ENCODE measurements around the gene STAP2.

Gene STAP2

GRCh38 chr19:4320419-4320818, 18.2 kb downstream of the STAP2 start:
- ATAC-seq = no peak
- no peak for TF ChIP-seq PATZ1 (CRISPR knock-in tag; IDR thresholded peaks at IDR 0.05; ENCODE audit: borderline replicate concordance)
- no peak for TF ChIP-seq ISL1 (CRISPR knock-in tag; IDR thresholded peaks at IDR 0.05)
- no peak for TF ChIP-seq ARNTL (CRISPR knock-in tag; IDR thresholded peaks at IDR 0.05; ENCODE audit: borderline replicate concordance, low read depth)

- no peak for ATAC-seq
- TF ChIP-seq OSR1 (CRISPR knock-in tag; IDR thresholded peaks at IDR 0.05) = no peak
- TF ChIP-seq, protein P1, sequence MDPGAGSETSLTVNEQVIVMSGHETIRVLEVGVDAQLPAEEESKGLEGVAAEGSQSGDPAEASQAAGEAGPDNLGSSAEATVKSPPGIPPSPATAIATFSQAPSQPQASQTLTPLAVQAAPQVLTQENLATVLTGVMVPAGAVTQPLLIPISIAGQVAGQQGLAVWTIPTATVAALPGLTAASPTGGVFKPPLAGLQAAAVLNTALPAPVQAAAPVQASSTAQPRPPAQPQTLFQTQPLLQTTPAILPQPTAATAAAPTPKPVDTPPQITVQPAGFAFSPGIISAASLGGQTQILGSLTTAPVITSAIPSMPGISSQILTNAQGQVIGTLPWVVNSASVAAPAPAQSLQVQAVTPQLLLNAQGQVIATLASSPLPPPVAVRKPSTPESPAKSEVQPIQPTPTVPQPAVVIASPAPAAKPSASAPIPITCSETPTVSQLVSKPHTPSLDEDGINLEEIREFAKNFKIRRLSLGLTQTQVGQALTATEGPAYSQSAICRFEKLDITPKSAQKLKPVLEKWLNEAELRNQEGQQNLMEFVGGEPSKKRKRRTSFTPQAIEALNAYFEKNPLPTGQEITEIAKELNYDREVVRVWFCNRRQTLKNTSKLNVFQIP (CRISPR knock-in tag; IDR thresholded peaks at IDR 0.05; ENCODE audit: borderline replicate concordance, low read depth) = no peak
- no peak for TF ChIP-seq ZFP30 (CRISPR knock-in tag; IDR thresholded peaks at IDR 0.05)
- TF ChIP-seq CSDC2 (CRISPR knock-in tag; IDR thresholded peaks at IDR 0.05) = no peak
These were observed 19.4 kb downstream of the STAP2 start for GRCh38 chr19:4319067-4319718.

- TF ChIP-seq ZFP3 (CRISPR knock-in tag; IDR thresholded peaks at IDR 0.05) (0 out of 2 replicates have a peak, but pooled peaks have one; percentile 66), ARNTL (CRISPR knock-in tag; IDR thresholded peaks at IDR 0.05; ENCODE audit: borderline replicate concordance, low read depth) (no peak), SNAI2 (CRISPR knock-in tag; IDR thresholded peaks at IDR 0.05) (no peak)
- ATAC-seq = no peak
These were observed 20.2 kb downstream of the STAP2 start for GRCh38 chr19:4318460-4318859.

GRCh38 chr19:4316956-4317355, 21.7 kb downstream of the STAP2 start:
- TF ChIP-seq ZFP3 (CRISPR knock-in tag; IDR thresholded peaks at IDR 0.05) = no peak
- TF ChIP-seq PPARA (CRISPR knock-in tag; IDR thresholded peaks at IDR 0.05; ENCODE audit: borderline replicate concordance) = no peak
- no peak for TF ChIP-seq GLIS3 (CRISPR knock-in tag; IDR thresholded peaks at IDR 0.05)
- no peak for TF ChIP-seq ZNF565 (CRISPR knock-in tag; conservative IDR thresholded peaks at IDR 0.05; ENCODE audit: low read depth)
- TF ChIP-seq, protein P2, sequence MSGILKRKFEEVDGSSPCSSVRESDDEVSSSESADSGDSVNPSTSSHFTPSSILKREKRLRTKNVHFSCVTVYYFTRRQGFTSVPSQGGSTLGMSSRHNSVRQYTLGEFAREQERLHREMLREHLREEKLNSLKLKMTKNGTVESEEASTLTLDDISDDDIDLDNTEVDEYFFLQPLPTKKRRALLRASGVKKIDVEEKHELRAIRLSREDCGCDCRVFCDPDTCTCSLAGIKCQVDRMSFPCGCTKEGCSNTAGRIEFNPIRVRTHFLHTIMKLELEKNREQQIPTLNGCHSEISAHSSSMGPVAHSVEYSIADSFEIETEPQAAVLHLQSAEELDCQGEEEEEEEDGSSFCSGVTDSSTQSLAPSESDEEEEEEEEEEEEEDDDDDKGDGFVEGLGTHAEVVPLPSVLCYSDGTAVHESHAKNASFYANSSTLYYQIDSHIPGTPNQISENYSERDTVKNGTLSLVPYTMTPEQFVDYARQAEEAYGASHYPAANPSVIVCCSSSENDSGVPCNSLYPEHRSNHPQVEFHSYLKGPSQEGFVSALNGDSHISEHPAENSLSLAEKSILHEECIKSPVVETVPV (CRISPR knock-in tag; IDR thresholded peaks at IDR 0.05) = no peak
- no peak for ATAC-seq

DNA sequence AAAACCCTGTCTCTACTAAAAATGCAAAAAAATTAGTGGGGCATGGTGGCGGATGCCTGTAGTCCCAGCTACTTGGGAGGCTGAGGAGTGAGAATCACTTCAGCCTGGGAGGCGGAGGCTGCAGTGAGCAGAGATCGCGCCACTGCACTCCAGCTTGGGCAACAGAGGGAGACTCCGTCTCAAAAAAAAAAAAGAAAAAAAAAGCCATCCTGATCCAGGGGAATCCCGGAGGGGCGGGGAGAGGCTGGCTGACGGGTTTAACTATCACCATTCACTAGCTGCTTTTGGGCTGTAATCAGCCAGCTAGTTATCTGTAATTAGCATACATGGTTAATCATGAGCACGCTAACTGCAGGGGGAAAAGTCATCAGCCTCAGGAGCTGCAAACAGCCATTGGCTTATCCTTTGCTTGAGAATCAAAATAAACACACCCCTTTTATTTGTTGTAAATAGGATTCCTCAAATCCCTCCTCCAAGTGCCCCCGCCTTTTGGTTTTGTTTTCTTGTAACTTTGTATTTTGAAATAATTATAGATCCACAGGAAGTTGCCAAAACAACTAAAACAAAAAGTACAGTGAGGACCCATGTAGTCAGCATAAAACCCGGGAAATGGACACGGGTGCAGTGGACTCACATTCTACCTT, 24.7 kb downstream of the STAP2 start:
- ATAC-seq = no peak
- TF ChIP-seq, protein P2 (CRISPR knock-in tag; IDR thresholded peaks at IDR 0.05) = no peak
- TF ChIP-seq ZFP3 (CRISPR knock-in tag; IDR thresholded peaks at IDR 0.05) = no peak
- no peak for TF ChIP-seq TSHZ2 (CRISPR knock-in tag; IDR thresholded peaks at IDR 0.05)
- TF ChIP-seq ARNTL (CRISPR knock-in tag; IDR thresholded peaks at IDR 0.05; ENCODE audit: borderline replicate concordance, low read depth) = no peak
- no peak for TF ChIP-seq ZNF70 (CRISPR knock-in tag; IDR thresholded peaks at IDR 0.05)
- TF ChIP-seq ZNF8 (CRISPR knock-in tag; IDR thresholded peaks at IDR 0.05) = no peak
- no peak for TF ChIP-seq ZFP30 (CRISPR knock-in tag; IDR thresholded peaks at IDR 0.05)
- TF ChIP-seq OSR1 (CRISPR knock-in tag; IDR thresholded peaks at IDR 0.05) = no peak
- TF ChIP-seq, protein P1 (CRISPR knock-in tag; IDR thresholded peaks at IDR 0.05; ENCODE audit: borderline replicate concordance, low read depth) = no peak
- no peak for TF ChIP-seq CREB5 (CRISPR knock-in tag; IDR thresholded peaks at IDR 0.05; ENCODE audit: low read depth)
- TF ChIP-seq CSDC2 (CRISPR knock-in tag; IDR thresholded peaks at IDR 0.05) = no peak
- TF ChIP-seq ESRRG (CRISPR knock-in tag; IDR thresholded peaks at IDR 0.05) = no peak
- TF ChIP-seq BACH2 (CRISPR knock-in tag; IDR thresholded peaks at IDR 0.05; ENCODE audit: borderline replicate concordance) = no peak
- TF ChIP-seq ZC3H10 (CRISPR knock-in tag; IDR thresholded peaks at IDR 0.05) = no peak
- no peak for TF ChIP-seq TOX (CRISPR knock-in tag; IDR thresholded peaks at IDR 0.05; ENCODE audit: borderline replicate concordance)

Measured in SK-N-SH treated with all-trans-retinoic acid at 6 μM for 48 hours (cell line).